DND-41 (cell line): Measurements from ENCODE around the gene CALB2.

Source experiments
- CTCF ChIP-seq: IDR thresholded peaks from 2 replicates; pipeline ENCODE4 v1.5.1; 2012; ENCODE audit warnings: borderline replicate concordance, low read length, moderate library complexity, mild to moderate bottlenecking; ENCODE audit not compliant: poor library complexity, severe bottlenecking; ENCODE audit errors: extremely low read depth
- EZH2 ChIP-seq: IDR thresholded peaks from 3 replicates; pipeline ENCODE4 v1.6.1; 2012; ENCODE audit warnings: borderline replicate concordance, low read depth, mild to moderate bottlenecking, moderate library complexity, low read length, inconsistent platforms; ENCODE audit not compliant: severe bottlenecking

DNA sequence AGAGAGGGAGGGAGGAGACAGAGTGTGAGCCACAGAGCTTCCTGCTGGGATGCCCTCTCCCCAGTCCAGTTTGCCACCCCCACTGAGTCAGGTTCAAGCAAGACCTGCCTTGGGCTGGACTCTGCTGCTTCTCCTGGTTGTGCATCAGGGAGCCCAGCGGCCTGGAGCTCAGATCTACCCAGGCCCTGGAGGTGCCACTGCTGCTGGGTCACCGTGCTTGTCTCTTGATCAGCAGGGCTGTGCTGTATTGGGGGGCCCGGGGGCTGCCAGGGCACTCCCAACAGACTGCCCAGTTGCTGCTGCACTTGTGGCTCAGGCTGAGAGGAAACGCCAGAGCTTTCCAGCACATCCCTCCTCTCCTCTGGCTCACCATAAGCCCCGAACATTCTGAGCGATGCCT, 74.4 kb downstream of the CALB2 start:
- TF ChIP-seq CTCF: no peak
- no peak for TF ChIP-seq EZH2
